ENCODE results near the gene COL4A2. TPM values are rescaled to one million over a fixed set of nuclear protein-coding genes. Genes with fewer than 3 reads are reported as not detected.

The COL4A2 gene
- total and polyA plus RNA-seq, 4 donors = 130 to 334 (median 170) TPM

DNA sequence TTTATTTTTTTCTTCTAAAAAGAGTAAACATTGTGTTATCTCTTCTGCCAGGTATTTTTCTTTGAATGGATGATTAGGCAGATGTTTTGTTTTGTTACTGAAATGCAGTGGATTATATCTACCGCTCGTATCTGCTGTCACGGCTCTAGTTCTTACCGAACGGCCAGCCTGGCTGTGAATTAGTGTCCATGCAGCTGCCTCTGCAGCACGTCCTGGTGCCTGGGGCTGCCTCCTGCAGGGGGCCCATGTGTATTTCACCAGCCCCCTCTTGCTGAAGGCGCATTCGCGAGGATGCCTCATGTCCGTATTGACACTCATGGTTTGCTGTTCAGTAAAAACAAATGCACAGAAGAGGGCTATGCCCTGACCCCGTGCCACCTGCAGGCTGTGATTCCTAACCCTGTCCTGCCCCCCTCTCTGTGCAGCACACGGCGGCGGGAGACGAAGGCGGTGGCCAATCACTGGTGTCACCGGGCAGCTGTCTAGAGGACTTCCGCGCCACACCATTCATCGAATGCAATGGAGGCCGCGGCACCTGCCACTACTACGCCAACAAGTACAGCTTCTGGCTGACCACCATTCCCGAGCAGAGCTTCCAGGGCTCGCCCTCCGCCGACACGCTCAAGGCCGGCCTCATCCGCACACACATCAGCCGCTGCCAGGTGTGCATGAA is 204.6 kb downstream of the COL4A2 start:
- no peak overlapping the region for H3K4me3 ChIP-seq (ENCODE audit: low read depth, low read length)
- H3K27ac ChIP-seq (ENCODE audit: low read depth, low read length) = no peak overlapping the region
- H3K4me1 ChIP-seq (ENCODE audit: control insufficient read depth, insufficient read depth, low read length) = peaks cover 16% of the 10 kb centered on the region
- H3K36me3 ChIP-seq (ENCODE audit: control insufficient read depth, insufficient read depth, low read length) = peaks cover 20% of the 10 kb centered on the region
- no peak for DNase-seq (ENCODE audit: low read depth in 4 of 6, low spot score in 6 of 6)
- H3K9me3 ChIP-seq (ENCODE audit: control insufficient read depth, insufficient read depth, low read length) = no peaks in the 10 kb centered on the region
- no peaks in the 10 kb centered on the region for H3K27me3 ChIP-seq (ENCODE audit: control insufficient read depth, insufficient read depth, low read length)
- 91% methylated on average over 29 of the region's 31 CpGs for WGBS (ENCODE audit: insufficient coverage)

DNA sequence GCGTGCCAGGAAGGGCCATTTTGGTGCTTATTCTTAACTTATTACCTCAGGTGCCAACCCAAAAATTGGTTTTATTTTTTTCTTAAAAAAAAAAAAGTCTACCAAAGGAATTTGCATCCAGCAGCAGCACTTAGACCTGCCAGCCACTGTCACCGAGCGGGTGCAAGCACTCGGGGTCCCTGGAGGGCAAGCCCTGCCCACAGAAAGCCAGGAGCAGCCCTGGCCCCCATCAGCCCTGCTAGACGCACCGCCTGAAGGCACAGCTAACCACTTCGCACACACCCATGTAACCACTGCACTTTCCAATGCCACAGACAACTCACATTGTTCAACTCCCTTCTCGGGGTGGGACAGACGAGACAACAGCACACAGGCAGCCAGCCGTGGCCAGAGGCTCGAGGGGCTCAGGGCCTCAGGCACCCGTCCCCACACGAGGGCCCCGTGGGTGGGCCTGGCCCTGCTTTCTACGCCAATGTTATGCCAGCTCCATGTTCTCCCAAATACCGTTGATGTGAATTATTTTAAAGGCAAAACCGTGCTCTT is 205.2 kb downstream of the COL4A2 start:
- 81% methylated on average over 14 of the region's 17 CpGs for WGBS (ENCODE audit: insufficient coverage)
- Histone ChIP-seq H3K9me3 (ENCODE audit: control insufficient read depth, insufficient read depth, low read length) (no peaks in the 10 kb centered on the region), H3K4me3 (ENCODE audit: low read depth, low read length) (no peak overlapping the region), H3K36me3 (ENCODE audit: control insufficient read depth, insufficient read depth, low read length) (peaks cover 20% of the 10 kb centered on the region), H3K27me3 (ENCODE audit: control insufficient read depth, insufficient read depth, low read length) (no peaks in the 10 kb centered on the region), H3K27ac (ENCODE audit: low read depth, low read length) (no peak overlapping the region), H3K4me1 (ENCODE audit: control insufficient read depth, insufficient read depth, low read length) (peaks cover 11% of the 10 kb centered on the region)
- DNase-seq (ENCODE audit: low read depth in 4 of 6, low spot score in 6 of 6) = no peak

DNA sequence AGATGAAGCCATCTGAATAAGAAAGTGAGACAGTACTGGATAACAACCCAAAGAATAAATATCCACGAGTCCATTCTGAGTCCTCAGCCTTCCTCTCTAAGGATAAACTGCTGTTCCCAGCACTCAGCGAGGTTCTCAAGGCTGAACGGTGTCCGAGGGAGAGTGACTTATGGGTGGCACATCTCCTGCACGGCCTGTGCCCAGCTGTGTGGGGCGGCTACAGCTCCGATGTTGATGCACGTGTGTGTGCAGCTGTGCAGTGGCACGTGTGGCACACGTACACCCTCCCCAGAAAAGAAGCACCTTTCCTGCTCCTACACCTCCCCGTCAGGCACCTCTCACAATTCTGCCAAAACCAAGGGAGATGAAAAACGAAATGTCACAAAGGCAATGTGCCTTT is 209.4 kb downstream of the COL4A2 start:
- H3K36me3 ChIP-seq (ENCODE audit: control insufficient read depth, insufficient read depth, low read length) = peaks cover 11% of the 10 kb centered on the region
- 77% methylated on average over 11 of the region's 12 CpGs for WGBS (ENCODE audit: insufficient coverage)
- no peak overlapping the region for H3K4me3 ChIP-seq (ENCODE audit: low read depth, low read length)
- no peak overlapping the region for H3K27ac ChIP-seq (ENCODE audit: low read depth, low read length)
- no peaks in the 10 kb centered on the region for H3K9me3 ChIP-seq (ENCODE audit: control insufficient read depth, insufficient read depth, low read length)
- no peaks in the 10 kb centered on the region for H3K27me3 ChIP-seq (ENCODE audit: control insufficient read depth, insufficient read depth, low read length)
- DNase-seq (ENCODE audit: low read depth in 4 of 6, low spot score in 6 of 6) = no peak
- peaks cover 14% of the 10 kb centered on the region for H3K4me1 ChIP-seq (ENCODE audit: control insufficient read depth, insufficient read depth, low read length)

DNA sequence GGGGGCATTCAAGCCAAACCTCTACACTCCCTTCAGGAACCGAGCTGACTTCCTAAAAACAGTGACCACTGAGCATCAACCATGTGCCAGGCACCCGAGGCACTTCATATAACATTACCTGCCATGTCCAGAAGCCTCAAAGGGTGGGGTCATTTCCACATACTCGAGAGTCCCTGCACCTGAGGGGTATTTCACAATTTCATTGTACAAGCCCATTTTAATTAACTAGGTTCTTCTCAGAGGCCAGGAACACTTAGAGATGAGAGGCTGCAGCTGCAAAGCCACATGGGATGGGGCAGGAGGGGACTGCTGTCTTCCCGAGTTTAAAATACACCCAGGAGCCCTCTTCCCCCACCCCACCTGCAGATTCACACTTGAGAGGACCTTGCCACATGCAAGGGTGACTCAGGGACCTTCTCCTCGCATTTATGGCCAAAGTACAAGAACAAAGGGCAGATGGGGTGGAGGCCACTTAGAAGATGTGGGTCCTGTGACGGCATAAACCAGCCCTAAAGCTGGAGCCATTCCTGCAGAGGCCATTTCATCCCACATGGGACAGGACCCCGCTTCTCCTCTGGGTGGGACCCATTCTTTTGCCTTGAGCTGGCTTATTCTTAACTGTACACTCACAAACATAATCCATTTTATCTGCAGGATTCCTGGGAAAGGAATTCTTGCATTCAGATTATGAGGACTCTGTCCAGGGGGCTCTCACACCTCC is 210.6 kb downstream of the COL4A2 start:
- no peaks in the 10 kb centered on the region for H3K27me3 ChIP-seq (ENCODE audit: control insufficient read depth, insufficient read depth, low read length)
- no peaks in the 10 kb centered on the region for H3K9me3 ChIP-seq (ENCODE audit: control insufficient read depth, insufficient read depth, low read length)
- no peaks in the 10 kb centered on the region for H3K36me3 ChIP-seq (ENCODE audit: control insufficient read depth, insufficient read depth, low read length)
- no peak for DNase-seq (ENCODE audit: low read depth in 4 of 6, low spot score in 6 of 6)
- peaks cover 25% of the 10 kb centered on the region for H3K4me1 ChIP-seq (ENCODE audit: control insufficient read depth, insufficient read depth, low read length)
- H3K4me3 ChIP-seq (ENCODE audit: low read depth, low read length) = no peak overlapping the region
- WGBS (ENCODE audit: insufficient coverage) = 68% methylated on average over 6 of the region's 7 CpGs
- no peak overlapping the region for H3K27ac ChIP-seq (ENCODE audit: low read depth, low read length)

DNA sequence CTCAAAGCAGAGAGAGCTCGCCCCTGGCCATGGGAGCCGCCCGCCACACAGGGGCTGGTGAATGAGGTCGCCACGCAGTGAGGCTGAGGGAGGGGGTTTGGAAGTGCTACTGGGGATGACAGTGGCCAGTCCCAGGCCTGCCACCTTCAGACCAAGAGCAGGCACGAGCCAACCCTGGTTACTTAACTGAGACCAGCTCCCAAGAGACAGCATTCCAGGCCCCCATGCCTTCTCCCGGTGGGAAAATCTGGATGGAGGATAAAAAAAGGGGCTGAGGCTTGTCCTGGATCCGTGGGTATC is 211.1 kb downstream of the COL4A2 start:
- H3K27ac ChIP-seq (ENCODE audit: low read depth, low read length) = no peak overlapping the region
- H3K4me3 ChIP-seq (ENCODE audit: low read depth, low read length) = no peak overlapping the region
- no peaks in the 10 kb centered on the region for H3K27me3 ChIP-seq (ENCODE audit: control insufficient read depth, insufficient read depth, low read length)
- H3K9me3 ChIP-seq (ENCODE audit: control insufficient read depth, insufficient read depth, low read length) = no peaks in the 10 kb centered on the region
- WGBS (ENCODE audit: insufficient coverage) = 87% methylated on average over 7 of the region's 8 CpGs
- no peaks in the 10 kb centered on the region for H3K36me3 ChIP-seq (ENCODE audit: control insufficient read depth, insufficient read depth, low read length)
- no peak for DNase-seq (ENCODE audit: low read depth in 4 of 6, low spot score in 6 of 6)
- H3K4me1 ChIP-seq (ENCODE audit: control insufficient read depth, insufficient read depth, low read length) = peaks cover 27% of the 10 kb centered on the region

DNA sequence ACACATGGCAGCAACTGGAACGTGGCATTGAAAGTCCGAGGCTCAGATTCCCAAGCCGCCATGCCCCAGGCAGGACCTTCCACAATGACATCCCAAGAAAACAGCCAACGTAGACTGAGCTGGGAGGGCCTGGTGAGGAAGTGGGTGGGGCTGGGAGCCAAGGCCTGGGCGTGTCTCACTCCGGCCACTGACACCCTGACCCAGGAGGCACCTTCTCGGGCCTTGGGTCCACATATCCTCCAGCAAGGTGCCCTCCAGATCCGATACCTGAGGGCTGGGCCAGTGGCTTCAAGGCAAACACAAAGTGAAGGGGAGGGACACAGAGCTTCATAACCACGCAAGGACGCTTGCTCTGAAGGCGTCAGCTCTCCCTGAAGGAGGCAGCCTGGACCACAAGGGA is 211.5 kb downstream of the COL4A2 start:
- H3K27ac ChIP-seq (ENCODE audit: low read depth, low read length) = no peak overlapping the region
- DNase-seq (ENCODE audit: low read depth in 4 of 6, low spot score in 6 of 6) = no peak
- WGBS (ENCODE audit: insufficient coverage) = 86% methylated on average over 9 of the region's 11 CpGs

DNA sequence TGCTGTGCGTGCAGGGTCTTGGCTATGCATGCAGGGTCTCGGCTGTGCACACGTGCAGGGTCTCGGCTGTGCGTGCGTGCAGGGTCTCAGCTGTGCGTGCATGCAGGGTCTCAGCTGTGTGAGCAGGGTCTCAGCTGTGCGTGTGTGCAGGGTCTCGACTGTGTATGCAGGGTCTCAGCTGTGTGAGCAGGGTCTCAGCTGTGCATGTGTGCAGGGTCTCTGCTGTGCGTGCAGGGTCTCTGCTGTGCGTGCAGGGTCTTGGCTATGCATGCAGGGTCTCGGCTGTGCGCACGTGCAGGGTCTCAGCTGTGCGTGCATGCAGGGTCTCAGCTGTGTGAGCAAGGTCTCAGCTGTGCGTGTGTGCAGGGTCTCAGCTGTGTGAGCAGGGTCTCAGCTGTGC is 212.0 kb downstream of the COL4A2 start:
- peaks cover 32% of the 10 kb centered on the region for H3K4me1 ChIP-seq (ENCODE audit: control insufficient read depth, insufficient read depth, low read length)
- no peaks in the 10 kb centered on the region for H3K36me3 ChIP-seq (ENCODE audit: control insufficient read depth, insufficient read depth, low read length)
- no peak overlapping the region for H3K27ac ChIP-seq (ENCODE audit: low read depth, low read length)
- H3K4me3 ChIP-seq (ENCODE audit: low read depth, low read length) = no peak overlapping the region
- H3K9me3 ChIP-seq (ENCODE audit: control insufficient read depth, insufficient read depth, low read length) = no peaks in the 10 kb centered on the region
- H3K27me3 ChIP-seq (ENCODE audit: control insufficient read depth, insufficient read depth, low read length) = no peaks in the 10 kb centered on the region
- WGBS (ENCODE audit: insufficient coverage) = 77% methylated on average over 15 of the region's 16 CpGs
- DNase-seq (ENCODE audit: low read depth in 4 of 6, low spot score in 6 of 6) = no peak

More for the DNA sequence above, 211.5 kb downstream of the COL4A2 start:
- Histone ChIP-seq H3K4me3 (ENCODE audit: low read depth, low read length) (no peak overlapping the region), H3K9me3 (ENCODE audit: control insufficient read depth, insufficient read depth, low read length) (no peaks in the 10 kb centered on the region), H3K4me1 (ENCODE audit: control insufficient read depth, insufficient read depth, low read length) (peaks cover 27% of the 10 kb centered on the region), H3K36me3 (ENCODE audit: control insufficient read depth, insufficient read depth, low read length) (no peaks in the 10 kb centered on the region), H3K27me3 (ENCODE audit: control insufficient read depth, insufficient read depth, low read length) (no peaks in the 10 kb centered on the region)

DNA sequence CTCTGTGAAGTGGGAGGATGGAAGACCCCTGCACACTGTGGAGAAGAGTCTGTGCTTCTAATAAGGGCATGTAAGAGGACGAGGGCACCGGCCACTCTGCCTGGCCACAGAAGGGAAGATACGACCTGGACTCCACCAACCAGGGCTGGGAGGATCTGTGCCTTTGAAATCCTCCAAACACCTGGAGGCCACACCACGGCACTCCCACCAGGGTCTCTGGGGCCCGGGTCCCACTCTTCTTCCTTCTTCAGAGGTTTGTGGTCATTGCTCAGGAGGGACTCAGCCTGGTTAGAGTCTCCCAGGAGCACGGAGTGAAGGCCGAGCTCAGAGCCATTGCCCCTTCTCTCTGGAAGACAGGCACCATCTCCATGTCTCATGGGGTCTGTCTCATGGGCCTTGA is 212.4 kb downstream of the COL4A2 start:
- H3K27ac ChIP-seq (ENCODE audit: low read depth, low read length) = no peak overlapping the region
- 95% methylated on average over 7 of the region's 7 CpGs for WGBS (ENCODE audit: insufficient coverage)
- H3K9me3 ChIP-seq (ENCODE audit: control insufficient read depth, insufficient read depth, low read length) = no peaks in the 10 kb centered on the region
- H3K4me3 ChIP-seq (ENCODE audit: low read depth, low read length) = no peak overlapping the region
- no peak for DNase-seq (ENCODE audit: low read depth in 4 of 6, low spot score in 6 of 6)
- H3K27me3 ChIP-seq (ENCODE audit: control insufficient read depth, insufficient read depth, low read length) = no peaks in the 10 kb centered on the region
- no peaks in the 10 kb centered on the region for H3K36me3 ChIP-seq (ENCODE audit: control insufficient read depth, insufficient read depth, low read length)
- peaks cover 36% of the 10 kb centered on the region for H3K4me1 ChIP-seq (ENCODE audit: control insufficient read depth, insufficient read depth, low read length)

DNA sequence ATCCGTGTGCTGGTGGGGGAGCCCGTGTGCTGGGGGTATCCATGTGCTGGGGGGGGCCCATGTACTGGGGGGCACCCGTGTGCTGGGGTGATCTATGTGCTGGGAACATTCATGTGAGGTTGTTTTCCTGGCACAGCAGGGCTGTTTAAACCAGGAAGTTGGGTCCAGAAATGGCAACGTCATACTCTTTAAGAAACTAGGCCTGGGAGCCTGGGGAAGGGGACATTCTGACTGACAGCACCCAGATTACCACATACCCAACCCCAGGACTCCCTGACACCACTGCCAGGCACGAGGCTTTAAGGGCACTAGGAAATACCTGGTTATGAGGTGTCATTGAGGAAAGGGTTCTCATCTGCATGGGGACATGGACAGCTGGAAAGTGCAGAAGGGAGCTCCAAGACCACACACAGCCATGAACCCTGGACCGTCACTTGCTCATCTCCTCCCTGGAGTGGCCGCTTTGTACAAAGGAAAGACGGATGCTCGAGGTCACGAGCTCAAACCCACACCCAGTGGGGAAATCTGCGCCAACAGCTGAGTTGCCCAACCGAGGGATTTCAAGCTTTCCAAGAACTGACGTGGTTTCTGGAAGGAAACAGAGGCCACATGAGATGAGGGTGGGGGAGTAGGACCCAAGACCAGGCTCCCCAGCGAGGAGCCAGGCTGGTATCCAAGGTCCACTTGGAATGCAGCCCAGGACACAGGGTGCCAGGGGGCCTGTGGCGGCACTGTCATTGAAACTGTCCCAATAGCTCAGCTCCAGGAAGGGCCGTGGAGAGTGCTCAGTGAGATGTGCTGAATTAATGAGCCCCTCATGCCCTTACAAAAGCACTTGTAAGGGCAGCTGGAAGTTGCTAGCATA is 213.6 kb downstream of the COL4A2 start:
- peak in 5 of 6 donors; percentile 51 to 90 (median 71) for DNase-seq (ENCODE audit: low read depth in 4 of 6, low spot score in 6 of 6)
- no peaks in the 10 kb centered on the region for H3K36me3 ChIP-seq (ENCODE audit: control insufficient read depth, insufficient read depth, low read length)
- 49% methylated on average over 9 of the region's 16 CpGs for WGBS (ENCODE audit: insufficient coverage)
- no peaks in the 10 kb centered on the region for H3K9me3 ChIP-seq (ENCODE audit: control insufficient read depth, insufficient read depth, low read length)
- H3K27me3 ChIP-seq (ENCODE audit: control insufficient read depth, insufficient read depth, low read length) = no peaks in the 10 kb centered on the region
- no peak overlapping the region for H3K4me3 ChIP-seq (ENCODE audit: low read depth, low read length)
- peaks cover 48% of the 10 kb centered on the region for H3K4me1 ChIP-seq (ENCODE audit: control insufficient read depth, insufficient read depth, low read length)
- peak overlapping the region; percentile 27 for H3K27ac ChIP-seq (ENCODE audit: low read depth, low read length)

All from spinal cord (tissue), 10 donors.